NCI-H1092 (cell line): ENCODE results near the gene TMEM18.
"Not testable (repeated sequence)": the region's sequence is repeated elsewhere in the genome, so short reads cannot be mapped to it uniquely, and the experiment has no call there.

Experiments used
- DNase-seq: peaks from one replicate; lab custom pipeline; 2025; lab: John Stamatoyannopoulos, UW

The TMEM18 gene

GRCh38 chr2:677056-677958, at the start of gene TMEM18:
Gene TMEM18, minus strand, starts transcription at chr2:677406. Its CDS starts 61 bp downstream, at chr2:677345.
- peak; percentile 97 for DNase-seq

GRCh38 chr2:726169-726568, 49.0 kb upstream of the TMEM18 start:
- DNase-seq, result no peak

- DNase-seq, result no peak
Observed at GRCh38 chr2:725468-725867, 48.3 kb upstream of the TMEM18 start.

GRCh38 chr2:723761-724160, 46.6 kb upstream of the TMEM18 start:
- no peak for DNase-seq

GRCh38 chr2:720842-721241, 43.6 kb upstream of the TMEM18 start:
- no peak for DNase-seq

GRCh38 chr2:719734-720133, 42.5 kb upstream of the TMEM18 start:
- DNase-seq, result no peak

- DNase-seq, result no peak
Observed at GRCh38 chr2:719191-719590, 42.0 kb upstream of the TMEM18 start.

GRCh38 chr2:717661-718060, 40.5 kb upstream of the TMEM18 start:
- DNase-seq, result no peak

GRCh38 chr2:715854-716560, 38.8 kb upstream of the TMEM18 start:
- DNase-seq, result no peak

- DNase-seq, result no peak
Observed at GRCh38 chr2:715038-715437, 37.8 kb upstream of the TMEM18 start.

- DNase-seq, result peak; percentile 49
Observed at GRCh38 chr2:714005-714741, 37.0 kb upstream of the TMEM18 start.

GRCh38 chr2:710867-711665, 33.9 kb upstream of the TMEM18 start:
- no peak for DNase-seq

GRCh38 chr2:709138-709765, 32.0 kb upstream of the TMEM18 start:
- DNase-seq, result no peak

GRCh38 chr2:708667-709066, 31.5 kb upstream of the TMEM18 start:
- no peak for DNase-seq

- DNase-seq, result no peak
Observed at GRCh38 chr2:705971-706511, 28.8 kb upstream of the TMEM18 start.

- DNase-seq, result not testable (repeated sequence)
Observed at GRCh38 chr2:702765-703164, 25.6 kb upstream of the TMEM18 start.

GRCh38 chr2:696999-697627, 19.9 kb upstream of the TMEM18 start:
- no peak for DNase-seq

- DNase-seq, result no peak
Observed at GRCh38 chr2:696463-696862, 19.3 kb upstream of the TMEM18 start.

- DNase-seq, result no peak
Observed at GRCh38 chr2:694906-695510, 17.8 kb upstream of the TMEM18 start.

- no peak for DNase-seq
Observed at GRCh38 chr2:694174-694573, 17.0 kb upstream of the TMEM18 start.
